Choroid plexus epithelial cell (primary cell): ENCODE results near the gene HLA-B.
"Not testable (repeated sequence)": the region's sequence is repeated elsewhere in the genome, so short reads cannot be mapped to it uniquely, and the experiment has no call there.

Source experiments
- DNase-seq: peaks from one replicate; pipeline ENCODE4 v3.0.0-alpha.2; 2010; ENCODE audit warnings: low read depth
- H3K4me3 ChIP-seq: 2 replicates; pipeline ENCODE4 v1.5.1; 2011; ENCODE audit warnings: low read depth, mild to moderate bottlenecking, control low read depth, low read length, moderate library complexity
- CTCF ChIP-seq: conservative IDR thresholded peaks from 2 replicates; pipeline ENCODE4 v1.5.1; 2011; ENCODE audit warnings: low read depth, mild to moderate bottlenecking, control low read depth, inconsistent platforms, low read length, moderate library complexity

Gene HLA-B

GRCh38 chr6:31356946-31357466 is at the start of gene HLA-B:
Gene HLA-B (minus strand): TSS chr6:31357179. CDS start chr6:31357158, 21 bp downstream.
- H3K4me3 ChIP-seq, result peak within 1 kb of the TSS; percentile 74
- DNase-seq, result peak; percentile 89
- TF ChIP-seq CTCF, result no peak

GRCh38 chr6:31405996-31406395 is 49.0 kb upstream of the HLA-B start:
- DNase-seq, result no peak
- no peak overlapping the region for H3K4me3 ChIP-seq
- no peak for TF ChIP-seq CTCF

GRCh38 chr6:31404061-31404364 is 47.0 kb upstream of the HLA-B start:
- not testable (repeated sequence) for DNase-seq
- H3K4me3 ChIP-seq, result peak overlapping the region; percentile 89

GRCh38 chr6:31403283-31404060 is 46.5 kb upstream of the HLA-B start, which contains the start of gene MICA:
Gene MICA (plus strand): TSS chr6:31403595. CDS start chr6:31403633, 38 bp downstream.
- no peak for TF ChIP-seq CTCF
- DNase-seq, result peak; percentile 85
- H3K4me3 ChIP-seq, result peak within 1 kb of the TSS; percentile 89

- no peak for TF ChIP-seq CTCF
- H3K4me3 ChIP-seq, result peak overlapping the region; percentile 89
- peak; percentile 35 for DNase-seq
Measured at GRCh38 chr6:31402324-31403282, 45.6 kb upstream of the HLA-B start.

- H3K4me3 ChIP-seq, result peak overlapping the region; percentile 78
- DNase-seq, result peak; percentile 84
- TF ChIP-seq CTCF, result no peak
Measured at GRCh38 chr6:31401403-31401802, 44.4 kb upstream of the HLA-B start.
